Astrocyte of the spinal cord (primary cell): ENCODE results near the gene NEUROD1.

Experiments
- DNase-seq: peaks from one replicate; pipeline ENCODE4 v3.0.0; 2011; ENCODE audit warnings: low read depth, low spot score
- H3K4me3 ChIP-seq: 2 replicates; pipeline ENCODE4 v1.5.1; 2011; ENCODE audit warnings: low read depth, mild to moderate bottlenecking, low read length, moderate library complexity
- in situ Hi-C: cut with HindIII; loops from 2 replicates; pipeline ENCODE4 v1.10.0; 2017; ENCODE audit warnings: low sequenced_read_pairs
- TF ChIP-seq, protein P1 (sequence below): IDR thresholded peaks from 2 replicates; pipeline ENCODE4 v1.5.1; 2012; ENCODE audit warnings: low read depth, mild to moderate bottlenecking, low read length, inconsistent platforms

NEUROD1 gene

DNA sequence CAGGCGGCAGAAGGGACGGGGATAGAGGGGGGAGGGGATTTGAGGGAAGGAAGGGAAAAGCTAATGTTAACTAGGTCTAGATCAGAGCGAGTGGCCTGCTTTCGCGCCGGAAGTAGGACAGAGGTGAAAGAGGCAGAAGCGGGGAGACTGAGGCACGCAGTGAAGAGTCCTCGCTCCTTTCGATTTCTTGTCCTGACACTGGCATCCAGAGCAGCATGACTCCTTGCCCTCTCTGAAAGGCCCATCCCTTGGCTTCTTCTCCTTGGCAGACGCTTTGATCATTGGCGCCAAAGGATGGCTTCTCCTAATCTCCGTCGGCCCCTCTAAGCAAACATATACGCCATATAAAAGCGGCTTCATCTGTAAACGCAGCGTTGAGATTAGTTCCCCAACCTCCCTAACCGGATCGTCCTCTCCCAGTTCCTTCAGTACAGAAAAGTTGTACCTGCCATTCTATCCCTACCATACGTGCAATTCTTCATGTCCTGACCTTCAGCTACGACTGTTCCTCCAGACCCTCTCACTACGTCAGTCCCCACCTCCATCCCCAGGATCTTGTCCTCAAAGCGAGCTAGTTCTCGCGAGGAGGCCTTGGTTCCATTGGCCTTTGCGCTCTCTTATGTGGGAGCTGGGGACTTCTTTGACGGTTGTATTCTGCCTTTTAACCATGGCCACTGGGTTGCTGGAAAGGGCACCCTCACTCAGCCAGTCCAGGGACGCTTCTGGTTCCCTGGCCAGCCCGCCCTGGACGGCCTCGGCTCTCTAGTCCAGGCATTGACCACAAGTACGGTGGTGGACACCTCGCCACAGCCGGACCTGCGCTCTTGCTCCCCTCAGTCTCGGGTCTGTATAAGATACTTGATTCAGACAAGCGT is 857 bp upstream of the NEUROD1 start:
- in situ Hi-C loops = no loop called here
- no peak for DNase-seq
- no peak overlapping the region for H3K4me3 ChIP-seq
- TF ChIP-seq, protein P1, sequence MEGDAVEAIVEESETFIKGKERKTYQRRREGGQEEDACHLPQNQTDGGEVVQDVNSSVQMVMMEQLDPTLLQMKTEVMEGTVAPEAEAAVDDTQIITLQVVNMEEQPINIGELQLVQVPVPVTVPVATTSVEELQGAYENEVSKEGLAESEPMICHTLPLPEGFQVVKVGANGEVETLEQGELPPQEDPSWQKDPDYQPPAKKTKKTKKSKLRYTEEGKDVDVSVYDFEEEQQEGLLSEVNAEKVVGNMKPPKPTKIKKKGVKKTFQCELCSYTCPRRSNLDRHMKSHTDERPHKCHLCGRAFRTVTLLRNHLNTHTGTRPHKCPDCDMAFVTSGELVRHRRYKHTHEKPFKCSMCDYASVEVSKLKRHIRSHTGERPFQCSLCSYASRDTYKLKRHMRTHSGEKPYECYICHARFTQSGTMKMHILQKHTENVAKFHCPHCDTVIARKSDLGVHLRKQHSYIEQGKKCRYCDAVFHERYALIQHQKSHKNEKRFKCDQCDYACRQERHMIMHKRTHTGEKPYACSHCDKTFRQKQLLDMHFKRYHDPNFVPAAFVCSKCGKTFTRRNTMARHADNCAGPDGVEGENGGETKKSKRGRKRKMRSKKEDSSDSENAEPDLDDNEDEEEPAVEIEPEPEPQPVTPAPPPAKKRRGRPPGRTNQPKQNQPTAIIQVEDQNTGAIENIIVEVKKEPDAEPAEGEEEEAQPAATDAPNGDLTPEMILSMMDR = no peak

DNA sequence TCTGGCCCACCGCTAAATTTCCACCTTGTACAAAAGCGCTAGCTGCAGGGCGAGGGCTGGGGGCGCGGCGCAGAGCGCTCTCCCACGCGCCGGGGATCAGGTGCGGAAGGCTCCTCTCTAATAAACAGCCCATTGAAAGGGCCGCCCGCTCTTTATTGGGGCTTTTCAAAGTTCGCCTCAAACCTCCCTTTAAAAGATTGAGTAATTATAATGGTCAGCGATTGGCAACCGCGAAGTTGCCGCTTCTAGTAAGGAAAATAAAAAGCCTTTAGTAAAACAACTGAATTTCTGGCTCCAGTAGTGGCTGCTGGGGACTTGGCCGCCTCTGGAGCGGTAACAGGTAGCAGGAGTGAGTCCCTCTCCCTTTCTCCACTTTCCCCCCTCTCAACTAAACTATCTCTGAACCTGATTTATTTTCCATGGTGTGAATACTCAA is 755 bp downstream of the NEUROD1 start:
- DNase-seq = no peak
- H3K4me3 ChIP-seq = no peak overlapping the region
- in situ Hi-C loops = no loop called here
- TF ChIP-seq, protein P1 = no peak

DNA sequence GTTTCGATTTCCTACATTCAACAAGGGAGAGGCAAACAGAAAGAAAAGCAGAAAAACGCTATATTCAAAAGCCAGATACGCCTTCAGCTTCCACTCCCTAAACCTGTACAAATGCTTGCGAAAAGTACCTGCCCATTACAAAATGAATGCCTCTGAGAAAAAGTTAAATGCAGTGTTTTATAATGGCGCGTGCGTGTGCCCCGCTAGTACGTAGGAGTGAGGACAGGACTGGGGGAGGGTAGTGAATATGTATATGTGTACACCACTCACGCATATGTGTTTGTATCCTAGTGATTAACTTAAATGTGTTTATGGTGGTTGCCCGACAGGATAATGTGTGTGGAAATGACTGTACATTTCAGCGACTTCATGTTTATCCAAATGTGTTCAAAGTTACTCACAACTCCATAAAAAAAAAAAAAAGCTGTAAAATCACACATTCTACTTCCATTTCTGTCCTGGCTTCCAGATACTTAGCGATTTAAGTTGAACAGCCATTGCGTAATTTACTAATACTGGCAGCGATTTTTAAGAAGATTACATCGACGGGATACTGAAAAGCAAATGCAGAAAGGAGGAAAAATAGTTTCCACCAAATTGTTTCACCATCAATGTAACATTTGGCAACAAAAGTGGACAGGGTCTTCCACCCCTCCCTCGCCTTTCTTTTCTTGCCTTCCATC is 1.3 kb downstream of the NEUROD1 start:
- TF ChIP-seq, protein P1 = no peak
- DNase-seq = no peak
- in situ Hi-C loops = no loop called here
- no peak overlapping the region for H3K4me3 ChIP-seq

- no peak overlapping the region for H3K4me3 ChIP-seq
- in situ Hi-C loops = no loop called here
- peak; percentile 81 for DNase-seq
- TF ChIP-seq, protein P1 = no peak
Measured at GRCh38 chr2:181677912-181678586, 2.3 kb downstream of the NEUROD1 start.

DNA sequence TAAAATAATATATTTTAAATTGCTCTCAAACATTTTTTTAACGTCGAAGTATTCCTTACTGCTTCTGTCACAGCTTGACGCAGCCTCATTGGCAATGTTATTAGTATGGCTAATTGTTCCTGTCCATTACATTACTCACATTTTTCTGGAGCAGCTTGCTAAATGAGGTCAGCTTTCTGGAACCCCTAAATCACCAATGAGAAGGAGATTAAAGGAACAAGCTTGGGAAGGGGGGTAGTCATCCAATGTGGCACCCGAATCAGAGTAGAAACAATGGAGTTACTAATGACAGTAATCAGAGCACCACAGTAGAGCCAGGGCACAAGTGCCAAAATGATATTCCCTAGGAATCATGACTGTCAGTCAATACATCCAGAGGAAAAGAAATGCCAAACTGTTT is 5.1 kb downstream of the NEUROD1 start:
- DNase-seq = no peak
- in situ Hi-C loops = no loop called here
- TF ChIP-seq, protein P1 = no peak
- H3K4me3 ChIP-seq = no peak overlapping the region

DNA sequence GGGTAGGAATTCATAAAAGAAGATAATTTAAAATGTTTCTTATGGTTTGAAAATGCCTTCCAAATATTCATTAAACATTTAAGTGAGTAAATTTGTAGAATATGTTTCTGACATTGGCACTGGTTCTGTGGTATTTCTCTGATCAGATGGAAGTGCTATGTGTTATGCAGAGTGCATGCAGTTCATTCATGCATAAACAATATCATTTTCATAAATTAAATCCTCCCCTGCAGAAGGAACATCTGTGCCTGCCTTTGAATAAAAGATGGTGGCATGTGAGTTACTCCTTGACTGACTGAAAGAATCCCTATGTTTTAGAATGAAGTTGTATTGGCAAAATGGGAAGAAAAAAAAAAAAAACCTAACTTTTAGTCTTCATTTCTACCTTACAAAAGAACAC is 5.9 kb downstream of the NEUROD1 start:
- TF ChIP-seq, protein P1 = no peak
- no peak overlapping the region for H3K4me3 ChIP-seq
- in situ Hi-C loops = no loop called here
- no peak for DNase-seq
